Left renal cortex interstitium (tissue), 4 donors: Measurements from ENCODE around the gene MYZAP. TPM values are rescaled to one million over a fixed set of nuclear protein-coding genes. Genes with fewer than 3 reads are reported as not detected.

Experiments used
- DNase-seq, 4 donors: peaks; one replicate each; pipeline ENCODE4 v3.0.0-alpha.2; 2013; ENCODE audit warnings: low read depth in 4 of 4, low spot score in 2 of 4, missing footprints in 1 of 4
- polyA plus RNA-seq, 4 donors: library from polyadenylated mRNA; unstranded; fragments of 120-200 nt; gene quantifications; one replicate each; pipeline ENCODE4 v1.2.1, GENCODE V29; 2013; ENCODE audit not compliant: insufficient read length in 4 of 4

MYZAP gene
- polyA plus RNA-seq, 4 donors = 4.4 to 8.9 (median 5.4) TPM

- no peak for DNase-seq
Measured at GRCh38 chr15:57619746-57620145, 28.0 kb downstream of the MYZAP start.

- no peak for DNase-seq
Measured at GRCh38 chr15:57624730-57625129, 33.0 kb downstream of the MYZAP start.

- DNase-seq = no peak
Measured at GRCh38 chr15:57625703-57626448, 34.2 kb downstream of the MYZAP start.

- DNase-seq = no peak
Measured at GRCh38 chr15:57626713-57627440, 35.2 kb downstream of the MYZAP start.

- no peak for DNase-seq
Measured at GRCh38 chr15:57631386-57632110, 39.8 kb downstream of the MYZAP start.

GRCh38 chr15:57634290-57634689 is 42.6 kb downstream of the MYZAP start:
- no peak for DNase-seq

GRCh38 chr15:57635300-57635909 is 43.7 kb downstream of the MYZAP start:
- DNase-seq = no peak

- no peak for DNase-seq
Measured at GRCh38 chr15:57637846-57638245, 46.1 kb downstream of the MYZAP start.

GRCh38 chr15:57639306-57639705 is 47.6 kb downstream of the MYZAP start:
- DNase-seq = no peak

- peak in 1 of 4 donors; percentile 48 for DNase-seq
Measured at GRCh38 chr15:57640930-57641682, 49.4 kb downstream of the MYZAP start.

- DNase-seq = no peak
Measured at GRCh38 chr15:57643826-57644225, 52.1 kb downstream of the MYZAP start.

- no peak for DNase-seq
Measured at GRCh38 chr15:57646087-57646486, 54.4 kb downstream of the MYZAP start.

- DNase-seq = no peak
Measured at GRCh38 chr15:57647071-57647790, 55.5 kb downstream of the MYZAP start.

GRCh38 chr15:57647791-57648130 is 56.1 kb downstream of the MYZAP start:
- peak in 1 of 4 donors; percentile 56 for DNase-seq

GRCh38 chr15:57649138-57649537 is 57.4 kb downstream of the MYZAP start:
- DNase-seq = no peak

- DNase-seq = no peak
Measured at GRCh38 chr15:57651445-57651844, 59.7 kb downstream of the MYZAP start.

- DNase-seq = no peak
Measured at GRCh38 chr15:57652481-57652880, 60.8 kb downstream of the MYZAP start.

- peak in 1 of 4 donors; percentile 57 for DNase-seq
Measured at GRCh38 chr15:57654153-57654852, 62.6 kb downstream of the MYZAP start.

GRCh38 chr15:57655053-57655452 is 63.3 kb downstream of the MYZAP start:
- DNase-seq = no peak
